ENCODE results near the gene BUB1B. TPM values are rescaled to one million over a fixed set of nuclear protein-coding genes. Genes with fewer than 3 reads are reported as not detected.

The BUB1B gene
- total RNA-seq, 1 experiment from 2014 or later: 83.2 TPM

- Histone ChIP-seq H3K14ac (ENCODE audit: insufficient read depth, low read length) (no peak overlapping the region), H4K5ac (ENCODE audit: insufficient read length, low read depth, low read length) (no peak overlapping the region), H2BK20ac (ENCODE audit: low read depth, low read length, poor library complexity, severe bottlenecking) (no peak overlapping the region), H3K4me1 (ENCODE audit: insufficient read depth, low read length) (no peaks in the 10 kb centered on the region), H3K9ac (ENCODE audit: extremely low read depth, insufficient read length, low read length) (no peak overlapping the region), H2AFZ (ENCODE audit: low read length) (no peak overlapping the region), H2BK12ac (ENCODE audit: insufficient read length, low read depth, low read length) (no peak overlapping the region), H2AK5ac (ENCODE audit: insufficient read length, low read length) (no peak overlapping the region), H3K23me2 (ENCODE audit: insufficient read length, low read depth, low read length, poor library complexity, severe bottlenecking) (peaks cover 9% of the 10 kb centered on the region), H4K20me1 (ENCODE audit: control insufficient read depth, insufficient read depth, insufficient read length) (no peaks in the 10 kb centered on the region), H3K27me3 (ENCODE audit: insufficient read depth, low read length) (peaks cover 16% of the 10 kb centered on the region; the same call in 1 of the 2 replicates), H4K8ac (replicated peaks; ENCODE audit: insufficient read length, low read depth, low read length) (no peak overlapping the region), H4K91ac (ENCODE audit: insufficient read length, low read depth, low read length) (no peak overlapping the region), H3K23ac (ENCODE audit: insufficient read length, low read depth, low read length) (no peak overlapping the region), H2BK120ac (ENCODE audit: low read depth, low read length, poor library complexity, severe bottlenecking) (no peak overlapping the region), H2BK15ac (ENCODE audit: low read depth, low read length) (no peak overlapping the region), H3K4me2 (ENCODE audit: insufficient read depth, insufficient read length, low read length) (no peak overlapping the region), H3K79me1 (ENCODE audit: insufficient read depth, low read depth, low read length, poor library complexity, severe bottlenecking) (no peaks in the 10 kb centered on the region), H3K4ac (ENCODE audit: low read depth, low read length) (no peak overlapping the region), H3K18ac (ENCODE audit: insufficient read length, low read depth, low read length) (no peak overlapping the region), H2BK5ac (ENCODE audit: insufficient read length, low read length) (no peak overlapping the region), H3K79me2 (ENCODE audit: insufficient read depth, low read length) (no peaks in the 10 kb centered on the region), H3K9me3 (ENCODE audit: control insufficient read depth, low read depth, low read length) (no peaks in the 10 kb centered on the region), H3K27ac (ENCODE audit: insufficient read length, low read depth, low read length) (no peak overlapping the region), H3K56ac (ENCODE audit: insufficient read length, low read depth, low read length) (no peak overlapping the region), H3T11ph (ENCODE audit: low read length) (no peak overlapping the region)
- no peak for DNase-seq
- no CpG with 5 or more reads among the region's 11 CpGs for WGBS (ENCODE audit: extremely low coverage, insufficient read length, low lambda C conversion rate)
- no peak for TF ChIP-seq CTCF (conservative IDR thresholded peaks at IDR 0.05)
- peak overlapping the region in 1 of 3 experiments; percentile 63; a peak in 1 of 7 replicates for H3K27ac Mint-ChIP-seq
- no peak overlapping the region for H3K4me3 Mint-ChIP-seq
- H3K9me3 Mint-ChIP-seq: no peaks in the 10 kb centered on the region; a peak in 1 of 5 replicates
- H3K36me3 Mint-ChIP-seq (ENCODE audit: insufficient read depth in 1 of 3, low read depth in 3 of 3): peaks cover 0 to 3% (median 0%) of the 10 kb centered on the region in 3 experiments; a peak in 1 of 7 replicates
- H3K4me1 Mint-ChIP-seq: peaks cover 24 to 33% of the 10 kb centered on the region in 2 experiments
- peaks cover 47% of the 10 kb centered on the region for H3K27me3 Mint-ChIP-seq (ENCODE audit: low read depth)
Measured at GRCh38 chr15:40249477-40250303, 88.8 kb downstream of the BUB1B start.

All from H9 (cell line).